Liver (tissue), 3 donors: ENCODE measurements around the gene FOXP3.

Experiments
- FOXA1 ChIP-seq: IDR thresholded peaks from 2 replicates; pipeline ENCODE4 v1.6.1; 2016; ENCODE audit warnings: antibody characterized with exemption
- JUND ChIP-seq, 2 donors: IDR thresholded peaks; 2 replicates each; pipeline ENCODE4 v1.6.1; 2016; ENCODE audit warnings: antibody characterized with exemption in 2 of 2
- RAD21 ChIP-seq, 2 donors: IDR thresholded peaks; 2 replicates each; pipeline ENCODE4 v1.6.1; 2016; ENCODE audit warnings: antibody characterized with exemption in 2 of 2, mild to moderate bottlenecking in 2 of 2
- RXRA ChIP-seq, 2 donors: IDR thresholded peaks; 2 replicates each; pipeline ENCODE4 v1.6.1; 2017 to 2018; ENCODE audit warnings: antibody characterized with exemption in 2 of 2, mild to moderate bottlenecking in 1 of 2
- SP1 ChIP-seq: IDR thresholded peaks from 2 replicates; pipeline ENCODE4 v1.6.1; 2018; ENCODE audit warnings: antibody characterized with exemption, mild to moderate bottlenecking
- TAF1 ChIP-seq: conservative IDR thresholded peaks from 2 replicates; pipeline ENCODE4 v1.6.1; 2016; ENCODE audit warnings: antibody characterized with exemption, mild to moderate bottlenecking
- TF ChIP-seq, protein P1 (sequence below): IDR thresholded peaks from 2 replicates; pipeline ENCODE4 v1.6.1; 2016; ENCODE audit warnings: antibody characterized with exemption
- TF ChIP-seq, protein P2 (sequence below): fragments of 150-350 bp; IDR thresholded peaks from 2 replicates; pipeline ENCODE4 v1.5.1; 2017; ENCODE audit warnings: improper control_type of control experiment, low read depth, low read length; ENCODE audit not compliant: missing input control
- TF ChIP-seq, protein P3 (sequence below): IDR thresholded peaks from 2 replicates; pipeline ENCODE4 v1.6.1; 2016; ENCODE audit warnings: antibody characterized with exemption, mild to moderate bottlenecking
- TF ChIP-seq, protein P4 (sequence below): IDR thresholded peaks from 2 replicates; pipeline ENCODE4 v1.6.1; 2016; ENCODE audit warnings: antibody characterized with exemption
- donor health status: healthy.
- donor health status: healthy.

DNA sequence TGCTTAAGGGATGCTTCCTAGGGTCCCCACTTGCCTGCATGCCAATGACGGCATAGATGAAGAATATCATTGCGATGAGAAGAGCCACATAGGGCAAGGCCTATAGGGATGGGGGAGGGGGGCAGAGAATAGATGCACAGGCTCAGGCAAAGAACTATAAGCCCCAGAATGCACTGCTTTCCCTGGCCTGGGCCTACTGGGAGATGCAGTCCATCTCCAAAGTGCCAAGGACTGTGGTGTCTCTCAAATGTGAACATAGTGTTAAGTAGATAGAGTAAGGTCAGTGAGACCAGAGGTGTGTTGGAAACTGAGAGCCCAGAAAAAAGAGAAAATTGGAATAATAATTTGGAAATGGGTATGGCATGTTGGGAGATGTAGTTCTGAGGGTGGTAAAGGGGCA lies 52.3 kb downstream of the FOXP3 start:
- TF ChIP-seq, protein P1, sequence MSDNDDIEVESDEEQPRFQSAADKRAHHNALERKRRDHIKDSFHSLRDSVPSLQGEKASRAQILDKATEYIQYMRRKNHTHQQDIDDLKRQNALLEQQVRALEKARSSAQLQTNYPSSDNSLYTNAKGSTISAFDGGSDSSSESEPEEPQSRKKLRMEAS: no peak
- TF ChIP-seq RXRA (IDR thresholded peaks at IDR 0.05): no peak
- TF ChIP-seq SP1: no peak
- no peak for TF ChIP-seq RAD21 (IDR thresholded peaks at IDR 0.05)
- TF ChIP-seq, protein P2, sequence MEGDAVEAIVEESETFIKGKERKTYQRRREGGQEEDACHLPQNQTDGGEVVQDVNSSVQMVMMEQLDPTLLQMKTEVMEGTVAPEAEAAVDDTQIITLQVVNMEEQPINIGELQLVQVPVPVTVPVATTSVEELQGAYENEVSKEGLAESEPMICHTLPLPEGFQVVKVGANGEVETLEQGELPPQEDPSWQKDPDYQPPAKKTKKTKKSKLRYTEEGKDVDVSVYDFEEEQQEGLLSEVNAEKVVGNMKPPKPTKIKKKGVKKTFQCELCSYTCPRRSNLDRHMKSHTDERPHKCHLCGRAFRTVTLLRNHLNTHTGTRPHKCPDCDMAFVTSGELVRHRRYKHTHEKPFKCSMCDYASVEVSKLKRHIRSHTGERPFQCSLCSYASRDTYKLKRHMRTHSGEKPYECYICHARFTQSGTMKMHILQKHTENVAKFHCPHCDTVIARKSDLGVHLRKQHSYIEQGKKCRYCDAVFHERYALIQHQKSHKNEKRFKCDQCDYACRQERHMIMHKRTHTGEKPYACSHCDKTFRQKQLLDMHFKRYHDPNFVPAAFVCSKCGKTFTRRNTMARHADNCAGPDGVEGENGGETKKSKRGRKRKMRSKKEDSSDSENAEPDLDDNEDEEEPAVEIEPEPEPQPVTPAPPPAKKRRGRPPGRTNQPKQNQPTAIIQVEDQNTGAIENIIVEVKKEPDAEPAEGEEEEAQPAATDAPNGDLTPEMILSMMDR: no peak
- TF ChIP-seq JUND (IDR thresholded peaks at IDR 0.05): no peak
- TF ChIP-seq FOXA1: no peak
- TF ChIP-seq TAF1: no peak
- TF ChIP-seq, protein P3, sequence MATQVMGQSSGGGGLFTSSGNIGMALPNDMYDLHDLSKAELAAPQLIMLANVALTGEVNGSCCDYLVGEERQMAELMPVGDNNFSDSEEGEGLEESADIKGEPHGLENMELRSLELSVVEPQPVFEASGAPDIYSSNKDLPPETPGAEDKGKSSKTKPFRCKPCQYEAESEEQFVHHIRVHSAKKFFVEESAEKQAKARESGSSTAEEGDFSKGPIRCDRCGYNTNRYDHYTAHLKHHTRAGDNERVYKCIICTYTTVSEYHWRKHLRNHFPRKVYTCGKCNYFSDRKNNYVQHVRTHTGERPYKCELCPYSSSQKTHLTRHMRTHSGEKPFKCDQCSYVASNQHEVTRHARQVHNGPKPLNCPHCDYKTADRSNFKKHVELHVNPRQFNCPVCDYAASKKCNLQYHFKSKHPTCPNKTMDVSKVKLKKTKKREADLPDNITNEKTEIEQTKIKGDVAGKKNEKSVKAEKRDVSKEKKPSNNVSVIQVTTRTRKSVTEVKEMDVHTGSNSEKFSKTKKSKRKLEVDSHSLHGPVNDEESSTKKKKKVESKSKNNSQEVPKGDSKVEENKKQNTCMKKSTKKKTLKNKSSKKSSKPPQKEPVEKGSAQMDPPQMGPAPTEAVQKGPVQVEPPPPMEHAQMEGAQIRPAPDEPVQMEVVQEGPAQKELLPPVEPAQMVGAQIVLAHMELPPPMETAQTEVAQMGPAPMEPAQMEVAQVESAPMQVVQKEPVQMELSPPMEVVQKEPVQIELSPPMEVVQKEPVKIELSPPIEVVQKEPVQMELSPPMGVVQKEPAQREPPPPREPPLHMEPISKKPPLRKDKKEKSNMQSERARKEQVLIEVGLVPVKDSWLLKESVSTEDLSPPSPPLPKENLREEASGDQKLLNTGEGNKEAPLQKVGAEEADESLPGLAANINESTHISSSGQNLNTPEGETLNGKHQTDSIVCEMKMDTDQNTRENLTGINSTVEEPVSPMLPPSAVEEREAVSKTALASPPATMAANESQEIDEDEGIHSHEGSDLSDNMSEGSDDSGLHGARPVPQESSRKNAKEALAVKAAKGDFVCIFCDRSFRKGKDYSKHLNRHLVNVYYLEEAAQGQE: no peak
- TF ChIP-seq, protein P4, sequence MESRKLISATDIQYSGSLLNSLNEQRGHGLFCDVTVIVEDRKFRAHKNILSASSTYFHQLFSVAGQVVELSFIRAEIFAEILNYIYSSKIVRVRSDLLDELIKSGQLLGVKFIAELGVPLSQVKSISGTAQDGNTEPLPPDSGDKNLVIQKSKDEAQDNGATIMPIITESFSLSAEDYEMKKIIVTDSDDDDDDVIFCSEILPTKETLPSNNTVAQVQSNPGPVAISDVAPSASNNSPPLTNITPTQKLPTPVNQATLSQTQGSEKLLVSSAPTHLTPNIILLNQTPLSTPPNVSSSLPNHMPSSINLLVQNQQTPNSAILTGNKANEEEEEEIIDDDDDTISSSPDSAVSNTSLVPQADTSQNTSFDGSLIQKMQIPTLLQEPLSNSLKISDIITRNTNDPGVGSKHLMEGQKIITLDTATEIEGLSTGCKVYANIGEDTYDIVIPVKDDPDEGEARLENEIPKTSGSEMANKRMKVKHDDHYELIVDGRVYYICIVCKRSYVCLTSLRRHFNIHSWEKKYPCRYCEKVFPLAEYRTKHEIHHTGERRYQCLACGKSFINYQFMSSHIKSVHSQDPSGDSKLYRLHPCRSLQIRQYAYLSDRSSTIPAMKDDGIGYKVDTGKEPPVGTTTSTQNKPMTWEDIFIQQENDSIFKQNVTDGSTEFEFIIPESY: no peak
